ENCODE results near the gene MACF1. TPM values are rescaled to one million over a fixed set of nuclear protein-coding genes. Genes with fewer than 3 reads are reported as not detected.

Gene MACF1
- total RNA-seq, 5 donors from 2014 or later (not counting 1 experiment from before 2014, with no cell fraction given) = 232 to 596 (median 258) TPM

GRCh38 chr1:39407510-39407895 lies 203.0 kb downstream of the MACF1 start:
- peak overlapping the region; percentile 23 to 62 for H3K27ac Mint-ChIP-seq
- peaks cover 62 to 71% (median 65%) of the 10 kb centered on the region in 3 donors for H3K4me1 Mint-ChIP-seq
- DNase-seq (no peak), ATAC-seq (replicated peaks in 1 of 4) (no peak)
- no peak overlapping the region for H3K4me3 ChIP-seq (ENCODE audit: control insufficient read depth in 1 of 2, extremely low read depth in 1 of 2, low read length in 1 of 2)
- peaks cover 3 to 8% of the 10 kb centered on the region in 2 donors for H3K36me3 ChIP-seq (ENCODE audit: control insufficient read depth in 2 of 2, extremely low read depth in 1 of 2, insufficient read depth in 1 of 2, low read length in 1 of 2)
- H3K27me3 ChIP-seq (replicated peaks in 1 of 2; ENCODE audit: control insufficient read depth in 2 of 2, extremely low read depth in 1 of 2, insufficient read depth in 2 of 2, low read length in 1 of 2) = no peaks in the 10 kb centered on the region
- no peaks in the 10 kb centered on the region for H3K27me3 Mint-ChIP-seq
- H3K4me1 ChIP-seq (ENCODE audit: control insufficient read depth in 1 of 2, extremely low read depth in 1 of 2, insufficient read depth in 2 of 2, low read length in 2 of 2) = peaks cover 0 to 29% of the 10 kb centered on the region in 2 experiments
- peaks cover 10% of the 10 kb centered on the region for H3K36me3 Mint-ChIP-seq
- CTCF ChIA-PET = interaction anchor here in 1 of 2 donors (0.8 kb wide), 1 partner anchor 215 kb away, joined by 3 read pairs; no protein-coding TSS in a partner anchor
- POLR2A ChIA-PET = no interaction called here
- no peaks in the 10 kb centered on the region for H3K9me3 Mint-ChIP-seq
- WGBS (ENCODE audit: insufficient coverage) = 79% methylated on average over 4 of the region's 6 CpGs
- peak overlapping the region; percentile 85 to 89 (median 87) for H3K4me3 Mint-ChIP-seq
- no peaks in the 10 kb centered on the region for H3K9me3 ChIP-seq
- H3K27ac ChIP-seq (ENCODE audit: low read length) = no peak overlapping the region

GRCh38 chr1:39407896-39408640 lies 203.6 kb downstream of the MACF1 start:
- H3K27ac ChIP-seq (ENCODE audit: low read length) = no peak overlapping the region
- peaks cover 0 to 29% of the 10 kb centered on the region in 2 experiments for H3K4me1 ChIP-seq (ENCODE audit: control insufficient read depth in 1 of 2, extremely low read depth in 1 of 2, insufficient read depth in 2 of 2, low read length in 2 of 2)
- ATAC-seq (replicated peaks in 1 of 4) (no peak), DNase-seq (no peak)
- POLR2A ChIA-PET = no interaction called here
- Mint-ChIP-seq H3K4me1 (peaks cover 62 to 70% (median 65%) of the 10 kb centered on the region in 3 donors), H3K36me3 (peaks cover 6% of the 10 kb centered on the region), H3K9me3 (no peaks in the 10 kb centered on the region), H3K27me3 (no peaks in the 10 kb centered on the region), H3K27ac (peak overlapping the region; percentile 49 to 62), H3K4me3 (peak overlapping the region; percentile 85 to 89 (median 87))
- 5% methylated on average over 31 of the region's 38 CpGs for WGBS (ENCODE audit: insufficient coverage)
- no peaks in the 10 kb centered on the region for H3K27me3 ChIP-seq (replicated peaks in 1 of 2; ENCODE audit: control insufficient read depth in 2 of 2, extremely low read depth in 1 of 2, insufficient read depth in 2 of 2, low read length in 1 of 2)
- CTCF ChIA-PET = interaction anchor here in 1 of 2 donors (0.8 kb wide), 1 partner anchor 215 kb away, joined by 3 read pairs; no protein-coding TSS in a partner anchor
- H3K36me3 ChIP-seq (ENCODE audit: control insufficient read depth in 2 of 2, extremely low read depth in 1 of 2, insufficient read depth in 1 of 2, low read length in 1 of 2) = peaks cover 3 to 12% of the 10 kb centered on the region in 2 donors
- H3K9me3 ChIP-seq = no peaks in the 10 kb centered on the region
- peak overlapping the region; percentile 51 to 62 for H3K4me3 ChIP-seq (ENCODE audit: control insufficient read depth in 1 of 2, extremely low read depth in 1 of 2, low read length in 1 of 2)

- peaks cover 0 to 29% of the 10 kb centered on the region in 2 experiments for H3K4me1 ChIP-seq (ENCODE audit: control insufficient read depth in 1 of 2, extremely low read depth in 1 of 2, insufficient read depth in 2 of 2, low read length in 2 of 2)
Measured at GRCh38 chr1:39408641-39409054, 204.2 kb downstream of the MACF1 start.

DNA sequence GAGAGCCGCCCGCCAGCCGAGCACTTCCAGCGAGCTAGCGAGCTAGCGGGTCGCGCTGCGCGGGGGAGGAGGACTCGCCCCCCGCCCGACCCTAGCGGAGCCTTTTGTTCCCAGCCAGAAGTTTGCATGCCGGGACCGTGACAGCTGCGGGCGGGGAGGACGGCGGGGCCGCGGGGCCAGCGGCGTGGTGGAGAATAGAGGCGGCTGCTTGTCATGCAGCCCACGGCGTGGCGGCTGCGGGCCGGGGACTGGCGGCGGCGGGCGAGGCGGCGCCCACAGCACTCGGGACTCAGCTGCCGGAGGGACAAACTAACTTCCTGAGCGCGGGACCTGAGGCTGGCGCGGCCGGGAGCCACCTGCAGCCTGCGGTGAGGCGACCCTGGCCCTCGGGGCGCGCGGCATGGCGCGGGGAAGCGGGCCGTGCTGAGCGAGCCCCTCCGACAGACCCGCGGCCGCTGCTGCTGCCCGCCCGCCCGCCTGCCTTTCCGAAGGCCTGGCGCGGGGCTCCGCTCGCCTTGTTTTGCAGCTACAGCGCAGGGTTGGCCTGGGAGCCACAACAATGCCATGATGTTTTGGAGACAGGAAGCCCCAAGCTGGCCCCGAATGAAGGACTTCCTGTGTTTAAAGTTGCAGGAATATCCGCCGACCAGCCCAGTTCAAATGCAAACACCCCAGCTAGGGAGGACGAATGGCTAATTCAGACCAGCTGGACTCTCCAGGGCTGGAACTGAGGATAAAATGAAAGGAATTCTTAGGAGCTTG lies 204.7 kb downstream of the MACF1 start:
- H3K9me3 ChIP-seq = no peaks in the 10 kb centered on the region
- H3K4me3 Mint-ChIP-seq = peak overlapping the region; percentile 85 to 89 (median 87)
- peaks cover 6 to 19% of the 10 kb centered on the region in 2 donors for H3K36me3 ChIP-seq (ENCODE audit: control insufficient read depth in 2 of 2, extremely low read depth in 1 of 2, insufficient read depth in 1 of 2, low read length in 1 of 2)
- H3K27me3 ChIP-seq (replicated peaks in 1 of 2; ENCODE audit: control insufficient read depth in 2 of 2, extremely low read depth in 1 of 2, insufficient read depth in 2 of 2, low read length in 1 of 2) = no peaks in the 10 kb centered on the region
- H3K9me3 Mint-ChIP-seq = no peaks in the 10 kb centered on the region
- H3K4me1 Mint-ChIP-seq = peaks cover 64 to 72% (median 70%) of the 10 kb centered on the region in 3 donors
- H3K27ac Mint-ChIP-seq = peak overlapping the region; percentile 75 to 84
- peak in 3 of 4 experiments; percentile 1 to 14 (median 10) for ATAC-seq (replicated peaks in 1 of 4)
- H3K36me3 Mint-ChIP-seq = peaks cover 8% of the 10 kb centered on the region
- H3K27ac ChIP-seq (ENCODE audit: low read length) = no peak overlapping the region
- CTCF ChIA-PET = interaction anchor here (0.7 to 3.2 kb wide), 3 partner anchors 10 to 151 kb away, joined by 3 to 23 read pairs (median 3); no protein-coding TSS in a partner anchor
- peak in 11 of 35 experiments; percentile 3 to 41 (median 5) for DNase-seq
- H3K4me3 ChIP-seq (ENCODE audit: control insufficient read depth in 1 of 2, extremely low read depth in 1 of 2, low read length in 1 of 2) = peak overlapping the region; percentile 51 to 58
- H3K27me3 Mint-ChIP-seq = no peaks in the 10 kb centered on the region
- POLR2A ChIA-PET = interaction anchor here (0.5 to 0.9 kb wide), 2 partner anchors 20 to 163 kb away, joined by 3 read pairs; no protein-coding TSS in a partner anchor
- WGBS (ENCODE audit: insufficient coverage) = 6% methylated on average over 71 of the region's 71 CpGs
- H3K4me1 ChIP-seq (ENCODE audit: control insufficient read depth in 1 of 2, extremely low read depth in 1 of 2, insufficient read depth in 2 of 2, low read length in 2 of 2) = peaks cover 0 to 35% of the 10 kb centered on the region in 2 experiments

More at GRCh38 chr1:39408641-39409054, 204.2 kb downstream of the MACF1 start:
- peaks cover 6% of the 10 kb centered on the region for H3K36me3 Mint-ChIP-seq
- ATAC-seq (replicated peaks in 1 of 4) (peak; percentile 84 to 90 (median 87)), DNase-seq (peak; percentile 63 to 89 (median 75))
- H3K27ac Mint-ChIP-seq = no peak overlapping the region
- ChIA-PET POLR2A (no interaction called here), CTCF (interaction anchor here (1.1 to 3.2 kb wide), 2 partner anchors 9 to 11 kb away, joined by 3 to 23 read pairs; no protein-coding TSS in a partner anchor)
- no peaks in the 10 kb centered on the region for H3K9me3 ChIP-seq
- under 1% methylated on average over 35 of the region's 53 CpGs for WGBS (ENCODE audit: insufficient coverage)
- H3K4me3 ChIP-seq (ENCODE audit: control insufficient read depth in 1 of 2, extremely low read depth in 1 of 2, low read length in 1 of 2) = peak overlapping the region; percentile 51 to 62
- H3K27ac ChIP-seq (ENCODE audit: low read length) = no peak overlapping the region
- no peaks in the 10 kb centered on the region for H3K27me3 Mint-ChIP-seq
- peaks cover 3 to 13% of the 10 kb centered on the region in 2 donors for H3K36me3 ChIP-seq (ENCODE audit: control insufficient read depth in 2 of 2, extremely low read depth in 1 of 2, insufficient read depth in 1 of 2, low read length in 1 of 2)
- peaks cover 60 to 68% (median 65%) of the 10 kb centered on the region in 3 donors for H3K4me1 Mint-ChIP-seq
- H3K9me3 Mint-ChIP-seq = no peaks in the 10 kb centered on the region
- H3K4me3 Mint-ChIP-seq = peak overlapping the region; percentile 85 to 89 (median 87)
- H3K27me3 ChIP-seq (replicated peaks in 1 of 2; ENCODE audit: control insufficient read depth in 2 of 2, extremely low read depth in 1 of 2, insufficient read depth in 2 of 2, low read length in 1 of 2) = no peaks in the 10 kb centered on the region

- ChIA-PET POLR2A (interaction anchor here in 1 of 2 donors (0.6 kb wide), 2 partner anchors 10 to 22 kb away, joined by 3 to 4 read pairs; no protein-coding TSS in a partner anchor), CTCF (interaction anchor here (0.5 to 3.2 kb wide), 19 partner anchors 8 to 968 kb away, joined by 3 to 23 read pairs (median 4); no protein-coding TSS in a partner anchor)
- H3K4me3 ChIP-seq (ENCODE audit: control insufficient read depth in 1 of 2, extremely low read depth in 1 of 2, low read length in 1 of 2) = no peak overlapping the region
- peak; percentile 21 to 47 (median 36) for ATAC-seq (replicated peaks in 1 of 4)
- Mint-ChIP-seq H3K36me3 (peaks cover 13% of the 10 kb centered on the region), H3K4me3 (peak overlapping the region in 1 of 3 donors; percentile 22), H3K4me1 (peaks cover 64 to 70% (median 67%) of the 10 kb centered on the region in 3 donors), H3K9me3 (no peaks in the 10 kb centered on the region), H3K27me3 (no peaks in the 10 kb centered on the region), H3K27ac (peak overlapping the region; percentile 24 to 30)
- no peaks in the 10 kb centered on the region for H3K27me3 ChIP-seq (replicated peaks in 1 of 2; ENCODE audit: control insufficient read depth in 2 of 2, extremely low read depth in 1 of 2, insufficient read depth in 2 of 2, low read length in 1 of 2)
- WGBS (ENCODE audit: insufficient coverage) = 86% methylated on average over 2 of the region's 3 CpGs
- DNase-seq = peak; percentile 38 to 79 (median 68)
- no peak overlapping the region for H3K27ac ChIP-seq (ENCODE audit: low read length)
- H3K36me3 ChIP-seq (ENCODE audit: control insufficient read depth in 2 of 2, extremely low read depth in 1 of 2, insufficient read depth in 1 of 2, low read length in 1 of 2) = peaks cover 6 to 26% of the 10 kb centered on the region in 2 donors
- no peaks in the 10 kb centered on the region for H3K9me3 ChIP-seq
- peaks cover 0 to 34% of the 10 kb centered on the region in 2 experiments for H3K4me1 ChIP-seq (ENCODE audit: control insufficient read depth in 1 of 2, extremely low read depth in 1 of 2, insufficient read depth in 2 of 2, low read length in 2 of 2)
Measured at GRCh38 chr1:39410915-39411436, 206.5 kb downstream of the MACF1 start.
